GM19239 (cell line): Measurements from ENCODE around the gene PMM1.
"Not testable (repeated sequence)": the region's sequence is repeated elsewhere in the genome, so short reads cannot be mapped to it uniquely, and the experiment has no call there.

Experiments used
- DNase-seq: peaks from one replicate; pipeline ENCODE4 v3.0.0; 2011; ENCODE audit warnings: low spot score; ENCODE audit not compliant: insufficient read length
- FAIRE-seq: peaks from 2 replicates; lab custom pipeline; 2011; peaks lifted over from hg19 to GRCh38; lab: Jason Lieb, UNC

The PMM1 gene

DNA sequence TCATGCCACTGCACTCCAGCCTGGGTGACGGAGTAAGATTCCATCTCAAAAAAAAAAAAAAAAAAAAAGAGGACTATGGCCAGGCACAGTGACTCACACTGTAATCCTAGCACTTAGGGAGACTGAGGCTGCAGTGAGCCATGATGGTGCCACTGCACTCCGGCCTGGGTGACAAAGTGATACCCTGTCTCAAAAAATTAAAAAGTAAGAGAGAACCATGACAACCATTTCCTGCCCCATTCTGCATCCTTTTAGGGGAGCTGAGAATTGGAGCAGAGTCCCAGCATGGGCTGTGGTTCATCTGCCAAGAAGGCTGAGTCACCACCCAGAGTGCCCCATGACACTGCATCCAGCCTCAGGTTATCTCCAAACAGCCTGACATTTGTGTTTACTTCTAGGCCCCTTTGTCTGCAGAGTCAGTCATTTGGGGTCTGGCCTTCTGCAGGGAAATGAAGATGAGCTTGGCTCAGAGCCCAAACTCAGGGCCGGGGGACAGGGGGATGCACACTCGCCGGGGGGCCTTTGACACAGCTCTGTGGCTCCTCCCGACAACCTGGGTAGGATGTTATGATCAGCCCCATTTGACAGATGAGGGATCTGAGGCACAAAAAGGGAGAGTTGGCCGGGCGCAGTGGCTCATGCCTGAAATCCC, 24.1 kb downstream of the PMM1 start:
- DNase-seq (no peak), FAIRE-seq (no peak)

DNA sequence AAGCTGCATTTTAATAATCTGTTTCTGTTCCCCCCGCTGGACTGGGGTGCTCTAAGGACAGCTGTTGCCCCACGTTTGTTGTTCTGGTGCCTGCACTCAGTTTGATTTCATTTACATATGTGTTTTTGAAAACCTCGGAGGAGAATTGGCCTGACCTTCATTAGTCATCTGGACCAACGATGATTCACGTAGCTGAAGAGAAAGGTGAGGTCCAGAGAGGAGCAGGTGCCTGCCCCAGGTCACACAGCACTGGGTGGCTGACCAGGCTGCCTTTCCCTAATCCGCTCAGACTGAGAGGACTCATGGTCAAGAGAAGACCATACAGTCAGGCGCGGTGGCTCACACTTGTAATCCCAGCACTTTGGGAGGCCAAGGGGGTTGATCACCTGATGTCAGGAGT, 25.1 kb downstream of the PMM1 start:
- DNase-seq (no peak), FAIRE-seq (no peak)

DNA sequence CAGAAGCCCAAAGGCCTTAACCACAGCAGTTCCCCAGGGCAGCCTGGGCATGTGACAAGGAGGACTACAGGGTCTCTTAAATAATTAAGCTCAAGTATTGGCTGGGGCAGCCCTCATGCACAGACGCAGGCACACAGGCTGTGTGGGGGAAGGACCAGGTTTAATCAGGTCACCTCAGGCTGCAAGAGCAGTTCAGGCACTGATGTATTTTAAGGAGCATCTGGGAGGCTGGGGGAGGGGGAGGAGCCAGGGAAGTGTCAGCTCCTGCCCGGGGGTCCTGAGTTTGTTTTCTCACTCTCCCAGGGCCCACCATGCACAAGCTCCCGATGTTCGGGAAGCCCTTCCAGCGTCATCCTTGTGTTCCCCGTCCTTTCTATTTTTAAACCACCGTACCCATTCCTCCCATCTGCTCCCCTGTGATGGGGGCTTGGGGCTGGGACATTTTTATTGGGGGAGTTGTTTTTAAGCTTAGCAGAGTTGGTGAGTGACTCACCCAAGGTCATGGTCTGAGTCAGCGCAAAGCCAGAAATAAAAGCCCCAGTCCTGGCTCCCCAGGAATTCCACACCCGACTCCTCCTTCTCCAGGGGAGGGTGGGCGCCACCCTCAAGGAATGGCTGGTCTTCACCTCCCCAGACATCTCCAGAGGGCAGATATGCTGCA, 26.5 kb downstream of the PMM1 start:
- DNase-seq, result no peak
- no peak for FAIRE-seq

DNA sequence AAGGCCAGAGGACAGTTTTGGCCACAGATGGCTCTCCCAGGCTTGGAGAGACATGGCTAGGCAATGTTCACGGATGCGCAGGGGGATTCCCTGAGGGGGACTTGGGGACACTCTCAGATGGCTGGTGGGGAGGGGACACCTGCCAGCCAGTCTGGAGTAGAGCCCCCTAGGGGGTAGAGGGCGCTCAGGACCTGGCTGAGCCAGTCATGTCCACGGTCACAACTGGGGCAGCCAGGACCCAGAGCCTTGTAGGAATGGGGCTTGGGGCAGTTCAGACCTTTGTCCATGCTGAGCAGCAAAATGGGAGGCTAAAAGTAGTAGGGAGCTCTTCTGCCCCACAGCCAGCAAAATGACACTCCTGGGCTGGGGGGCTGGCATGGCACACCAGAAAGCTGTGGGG, 27.2 kb downstream of the PMM1 start:
- no peak for FAIRE-seq
- DNase-seq, result no peak

DNA sequence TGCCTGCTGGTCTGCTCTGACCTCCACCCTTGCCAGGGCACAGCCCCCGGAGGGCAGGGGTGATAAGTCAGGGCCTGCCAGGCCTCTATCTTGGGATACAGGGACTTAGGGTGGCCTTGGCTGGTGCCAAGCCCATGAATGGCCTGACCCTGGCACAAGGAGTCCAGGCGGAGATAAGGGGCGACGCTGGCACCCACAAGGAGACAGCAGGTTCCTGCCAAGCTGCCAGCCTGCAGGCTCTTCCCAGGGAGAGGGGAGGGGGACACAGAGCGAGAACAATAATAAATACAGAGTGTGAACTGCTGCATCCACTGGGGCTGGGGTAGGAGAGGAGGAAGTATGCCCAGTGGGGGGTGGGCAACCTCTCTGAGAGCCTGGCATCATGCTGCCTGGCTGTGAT, 27.9 kb downstream of the PMM1 start:
- DNase-seq (no peak), FAIRE-seq (no peak)

DNA sequence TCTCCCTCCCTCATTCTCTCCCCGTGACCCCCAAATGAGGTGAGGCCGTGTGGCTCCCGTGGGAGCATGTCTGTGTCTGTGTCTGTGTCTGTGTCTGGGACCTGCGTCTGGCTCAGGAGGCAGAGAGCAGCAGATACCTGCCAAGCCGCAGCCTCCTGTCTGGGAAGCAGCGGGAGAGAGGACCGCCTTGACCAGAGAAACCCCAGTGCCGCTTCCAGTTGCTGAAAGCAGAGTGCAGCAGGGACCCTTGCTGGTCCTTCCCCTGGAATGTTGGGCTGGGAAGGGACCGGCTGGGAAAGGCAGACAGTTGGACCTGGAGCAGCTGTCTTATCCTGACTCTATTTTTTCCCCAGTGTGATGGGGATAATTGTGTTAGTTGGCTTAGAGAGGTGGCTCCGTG, 28.3 kb downstream of the PMM1 start:
- FAIRE-seq (no peak), DNase-seq (no peak)

DNA sequence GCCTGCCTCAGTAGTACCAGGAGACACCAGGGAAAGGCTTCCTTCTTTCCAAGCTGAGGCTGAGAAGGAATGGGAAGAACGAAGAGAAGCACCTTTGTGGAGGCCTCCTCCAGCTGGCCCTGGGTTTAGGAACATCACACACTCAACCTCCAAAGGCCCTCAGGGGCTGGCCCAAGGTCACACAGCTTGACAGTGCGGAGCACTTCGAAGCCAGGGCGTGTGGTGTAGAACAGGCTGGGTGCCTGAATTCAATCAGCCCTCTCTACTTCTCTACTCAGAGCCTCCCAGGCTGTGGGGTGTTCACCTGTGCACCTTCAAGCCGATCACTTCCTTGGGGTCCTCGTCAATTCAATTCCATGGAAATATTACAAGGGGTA, 29.6 kb downstream of the PMM1 start:
- FAIRE-seq (no peak), DNase-seq (no peak)

DNA sequence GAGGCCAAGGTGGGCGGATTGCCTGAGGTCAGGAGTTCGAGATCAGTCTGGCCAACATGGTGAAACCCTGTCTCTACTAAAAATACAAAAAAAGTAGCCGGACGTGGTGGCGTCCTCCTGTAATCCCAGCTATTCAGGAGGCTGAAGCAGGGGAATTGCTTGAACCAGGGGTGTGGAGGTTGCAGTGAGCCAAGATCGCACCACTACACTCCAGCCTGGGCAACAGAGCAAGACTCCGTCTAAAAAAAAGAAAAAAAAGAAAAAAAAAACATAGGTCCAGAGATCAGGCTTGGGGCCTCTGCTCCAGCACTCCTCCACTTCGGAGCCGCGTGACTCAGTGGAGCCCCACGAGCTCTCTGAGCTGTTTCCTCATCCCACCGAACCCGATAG, 31.4 kb downstream of the PMM1 start:
- not testable (repeated sequence) for FAIRE-seq, DNase-seq

DNA sequence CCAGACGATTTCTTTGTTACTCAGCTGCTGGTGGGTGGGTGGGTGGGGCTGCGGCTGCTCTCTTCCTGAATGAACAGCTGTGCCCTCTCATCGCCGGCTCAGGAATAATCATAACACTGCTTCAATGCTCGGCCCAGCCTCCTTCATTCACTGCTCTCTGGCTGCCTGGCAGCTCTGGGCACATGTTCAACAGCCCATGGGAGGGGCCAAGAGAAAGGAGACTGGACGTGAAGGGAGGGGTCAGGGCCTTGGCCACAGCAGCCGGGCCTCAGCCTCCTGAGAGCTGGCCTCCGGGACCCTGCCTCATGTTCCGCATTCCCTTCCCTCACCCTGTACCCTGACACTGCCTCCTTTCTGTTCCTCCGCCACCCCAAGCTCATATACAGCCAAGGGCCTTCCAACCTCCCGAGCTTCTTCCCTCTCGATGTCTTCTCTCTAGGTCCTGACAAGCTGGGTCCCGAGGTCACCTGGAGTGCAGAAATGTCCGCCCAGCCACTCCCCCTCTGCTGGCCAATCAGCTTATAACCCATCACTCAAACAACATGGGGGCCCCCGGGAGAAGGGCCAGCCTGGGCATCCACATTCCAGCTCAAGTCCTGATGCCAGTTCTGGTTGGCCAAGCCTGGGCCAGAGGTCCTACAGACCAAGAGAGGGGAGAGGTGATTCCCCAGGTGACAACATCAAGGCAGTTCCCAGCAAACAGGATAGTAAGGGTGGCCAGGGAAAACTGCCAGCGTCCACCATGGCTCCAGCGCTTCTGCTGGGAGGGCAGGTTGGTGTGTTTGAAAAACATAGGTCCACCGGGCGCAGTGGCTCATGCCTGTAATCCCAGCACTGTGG, 32.0 kb downstream of the PMM1 start:
- no peak for DNase-seq
- FAIRE-seq, result no peak

DNA sequence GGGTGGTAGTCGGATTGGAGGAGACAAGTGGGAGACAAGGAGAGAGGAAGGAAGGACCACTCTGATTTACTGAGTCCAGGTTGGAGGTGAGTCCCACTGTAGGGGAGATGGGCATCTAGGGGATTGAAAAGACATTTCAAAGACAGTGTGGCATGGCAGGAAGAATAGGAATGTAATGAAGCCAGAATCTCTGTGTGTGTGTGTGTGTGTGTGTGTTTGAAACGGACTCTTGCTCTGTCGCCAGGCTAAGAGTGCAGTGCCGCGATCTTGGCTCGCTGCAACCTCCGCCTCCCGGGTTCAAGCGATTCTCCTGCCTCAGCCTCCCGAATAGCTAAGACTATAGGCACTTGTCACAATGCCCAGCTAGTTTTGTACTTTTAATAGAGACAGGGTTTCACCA, 33.1 kb downstream of the PMM1 start:
- DNase-seq (no peak), FAIRE-seq (no peak)

DNA sequence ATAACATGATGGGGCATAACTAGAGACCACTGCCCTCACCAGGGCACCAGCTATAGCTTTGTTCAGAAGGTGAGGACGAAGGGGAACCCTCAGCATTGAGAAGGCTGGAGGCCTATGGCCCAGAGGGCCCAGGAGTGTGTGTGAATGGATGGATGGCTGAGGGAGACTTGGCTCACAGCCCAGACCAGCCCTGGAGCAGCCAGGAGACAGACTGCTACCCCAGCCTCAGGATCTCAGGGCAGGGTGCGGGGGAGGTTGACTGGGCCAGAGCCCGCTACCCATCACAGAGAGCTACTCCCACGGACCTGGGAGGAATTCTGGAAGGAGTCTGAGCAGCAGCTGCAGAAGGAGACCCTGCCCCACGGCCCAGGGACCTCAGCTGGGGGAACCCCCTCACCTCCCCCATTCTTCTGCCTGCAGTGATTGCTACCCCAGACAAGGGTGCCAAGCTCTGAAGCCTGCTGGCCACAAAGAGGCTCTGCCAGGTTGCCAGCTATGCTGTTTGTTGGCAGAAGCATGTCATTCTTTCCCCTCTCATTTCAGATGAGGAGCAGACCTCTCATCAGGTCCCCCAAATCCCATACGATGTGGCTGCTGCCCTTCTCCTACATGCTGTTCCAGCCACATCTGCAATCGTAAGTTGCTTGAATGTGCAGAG, 34.2 kb downstream of the PMM1 start:
- no peak for FAIRE-seq
- no peak for DNase-seq

DNA sequence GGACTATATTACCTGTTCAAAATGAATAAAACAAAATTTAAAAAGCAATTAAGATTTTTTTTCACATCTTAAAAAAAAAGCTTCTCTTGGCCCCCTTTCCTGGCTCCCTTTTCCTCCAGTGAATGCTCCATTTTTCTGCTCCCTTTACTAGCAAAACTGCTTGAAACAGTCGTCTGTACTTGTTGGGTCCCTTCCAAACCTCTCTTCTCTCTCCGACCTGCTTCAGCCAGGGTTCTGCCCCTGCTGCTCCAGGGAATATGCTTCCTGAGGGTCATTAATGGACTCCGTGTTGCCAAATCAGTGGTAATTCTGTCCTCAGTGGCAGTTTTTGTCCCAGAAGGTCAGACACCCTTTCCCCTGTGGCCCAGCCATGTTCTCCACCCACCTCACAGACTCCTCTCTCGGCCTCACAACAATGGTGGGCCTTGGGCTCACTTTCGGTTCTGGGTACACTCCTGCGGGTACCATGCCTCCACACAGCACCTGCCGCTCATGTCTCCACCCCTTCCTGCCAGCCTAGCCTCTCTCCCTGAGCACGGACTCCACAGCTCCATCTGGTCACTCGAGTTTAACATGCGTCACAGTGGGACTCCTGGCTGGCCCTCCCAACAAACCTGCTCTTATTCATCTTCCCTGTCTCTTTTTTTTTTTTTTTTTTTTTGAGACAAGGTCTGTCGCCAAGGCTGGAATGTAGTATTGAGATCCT, 37.6 kb downstream of the PMM1 start:
- no peak for FAIRE-seq
- DNase-seq, result no peak

DNA sequence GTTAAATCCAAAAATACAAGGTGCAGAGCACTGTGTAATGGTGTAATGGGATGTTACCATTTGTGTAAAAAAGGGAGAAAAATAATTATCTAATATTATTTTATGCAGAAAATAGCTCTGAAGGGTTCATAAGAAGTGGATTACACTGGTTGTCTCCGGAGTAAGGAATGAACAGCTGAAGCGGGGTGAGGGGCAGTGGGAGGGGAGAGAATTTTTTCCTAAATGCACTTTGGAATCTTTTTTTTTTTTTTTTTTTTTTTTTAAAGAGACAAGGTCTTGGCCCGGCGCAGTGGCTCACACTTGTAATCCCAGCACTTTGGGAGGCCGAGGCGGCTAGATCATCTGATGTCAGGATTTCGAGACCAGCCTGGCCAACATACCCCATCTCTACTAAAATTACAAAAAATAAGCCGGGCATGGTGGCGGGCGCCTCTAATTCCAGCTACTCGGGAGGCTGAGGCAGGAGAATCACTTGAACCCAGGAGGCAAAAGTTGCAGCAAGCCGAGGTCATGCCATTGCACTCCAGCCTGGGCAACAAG, 38.6 kb downstream of the PMM1 start:
- DNase-seq, result no peak
- no peak for FAIRE-seq

DNA sequence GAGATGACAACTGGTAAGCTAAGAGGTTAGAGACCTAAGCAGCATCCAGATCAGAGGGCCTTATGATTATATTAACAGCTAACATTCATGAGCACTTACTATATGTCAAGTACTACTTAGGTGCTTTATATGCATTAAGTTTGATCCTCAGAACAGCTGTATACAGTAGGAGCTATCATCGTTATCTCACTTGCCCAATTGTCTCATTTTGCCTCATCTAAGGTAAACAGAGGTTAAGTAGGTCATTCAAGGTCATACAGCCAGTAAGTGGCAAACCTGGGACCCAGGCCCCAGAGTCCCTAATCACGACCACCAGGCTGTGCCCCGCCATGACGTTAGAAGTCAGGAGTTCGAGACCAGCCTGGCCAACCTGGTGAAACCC, 40.8 kb downstream of the PMM1 start:
- DNase-seq, result no peak
- FAIRE-seq, result no peak

DNA sequence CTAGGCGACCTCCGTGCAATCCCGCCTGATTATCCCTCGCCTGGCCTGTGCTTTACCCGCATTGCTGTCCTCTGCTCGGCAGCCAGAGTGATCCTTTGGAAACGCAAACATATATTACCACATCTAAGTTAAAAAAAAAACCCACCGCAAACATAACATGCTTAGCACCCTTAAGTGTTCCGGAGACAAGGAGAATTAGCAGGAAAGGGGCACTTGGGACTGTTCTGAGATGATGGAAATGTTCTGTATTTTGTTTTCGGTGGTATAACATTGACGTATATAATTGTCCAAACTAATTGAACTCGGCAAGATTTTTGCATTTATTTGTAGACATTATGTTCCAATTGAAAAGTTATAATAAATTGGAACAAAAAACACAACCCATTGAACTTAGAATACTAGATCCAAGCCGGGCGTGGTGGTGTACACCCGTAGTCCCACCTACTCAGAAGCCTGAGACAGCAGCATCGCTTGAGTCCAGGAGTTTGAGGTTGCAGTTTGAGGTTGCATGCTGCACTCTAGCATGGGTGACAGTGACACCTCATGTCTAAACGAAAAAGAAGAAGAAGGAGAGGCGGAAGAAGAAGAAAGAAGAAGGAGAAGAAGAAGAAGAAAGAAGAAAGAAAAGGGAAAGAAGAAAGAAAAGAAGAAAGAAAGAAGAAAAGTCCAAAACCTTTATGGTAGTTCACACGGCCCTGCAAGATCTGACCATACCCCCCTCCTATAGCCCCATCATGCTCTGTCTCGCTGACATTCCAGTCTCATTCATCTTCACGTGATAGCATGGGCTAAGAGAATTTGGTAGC, 44.8 kb downstream of the PMM1 start:
- DNase-seq (no peak), FAIRE-seq (peak; percentile 11)

DNA sequence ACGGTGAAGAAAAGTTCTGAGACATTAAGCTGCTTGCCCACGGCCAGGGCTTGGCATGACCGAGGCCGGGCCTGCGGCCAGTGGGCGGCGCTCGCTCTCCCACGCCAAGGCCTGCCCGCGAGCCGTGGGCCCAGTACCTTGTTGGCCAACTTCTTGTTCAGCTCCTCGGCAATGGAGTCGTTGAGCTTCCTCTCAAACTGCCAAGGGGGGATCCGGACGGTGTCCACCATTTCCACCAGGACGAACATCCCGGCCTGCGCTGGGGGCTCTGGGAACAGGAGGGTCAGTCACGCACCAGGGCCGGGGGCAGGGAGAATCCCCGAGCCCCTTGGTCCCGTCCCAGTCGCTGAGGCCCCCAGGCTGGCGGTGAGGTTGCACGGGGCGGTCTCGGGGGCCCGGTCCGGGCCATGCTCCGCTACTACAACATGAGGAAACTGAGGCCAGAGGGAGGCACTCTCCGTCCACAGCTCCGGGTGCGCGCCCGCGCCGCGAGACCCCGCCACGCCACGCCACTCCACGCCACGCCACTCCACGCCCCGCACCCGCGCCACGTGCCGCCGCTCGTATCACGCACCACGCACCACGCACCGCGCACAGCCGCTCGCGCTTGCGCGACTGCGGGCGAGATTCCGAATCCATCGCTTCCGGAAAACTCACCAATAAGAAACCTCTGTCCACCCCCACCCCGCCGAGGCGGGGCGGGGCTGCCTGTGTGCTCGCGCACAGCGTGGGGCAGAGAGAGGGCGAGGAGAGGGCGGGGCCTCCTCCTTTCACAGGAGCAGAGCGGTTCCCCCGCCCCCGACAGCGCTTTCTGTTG, 45.6 kb downstream of the PMM1 start, which contains the start of gene POLR3H:
TSS of gene POLR3H (minus strand) at position 617 of the 817 bp plus-strand sequence. CDS start at position 248, 369 bp downstream.
- peak; percentile 94 for FAIRE-seq
- peak; percentile 95 for DNase-seq

DNA sequence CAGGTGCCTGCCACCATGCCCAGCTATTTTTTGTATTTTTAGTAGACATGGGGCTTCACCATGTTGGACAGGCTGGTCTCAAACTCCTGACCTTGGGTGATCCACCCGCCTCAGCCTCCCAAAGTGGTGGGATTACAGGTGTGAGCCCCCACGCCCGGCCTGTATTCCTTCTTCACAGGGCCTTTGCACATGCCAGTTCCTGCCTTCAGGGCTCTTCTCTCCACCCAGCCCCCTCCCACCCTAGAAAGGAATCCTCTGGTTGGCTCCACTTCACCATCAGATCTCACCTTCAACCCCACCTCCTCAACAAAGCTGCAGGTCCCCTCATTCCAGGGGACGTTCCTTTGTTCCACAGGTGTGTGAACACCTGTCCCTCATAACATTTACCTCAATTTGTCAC, 47.4 kb downstream of the PMM1 start:
- DNase-seq (no peak), FAIRE-seq (no peak)

DNA sequence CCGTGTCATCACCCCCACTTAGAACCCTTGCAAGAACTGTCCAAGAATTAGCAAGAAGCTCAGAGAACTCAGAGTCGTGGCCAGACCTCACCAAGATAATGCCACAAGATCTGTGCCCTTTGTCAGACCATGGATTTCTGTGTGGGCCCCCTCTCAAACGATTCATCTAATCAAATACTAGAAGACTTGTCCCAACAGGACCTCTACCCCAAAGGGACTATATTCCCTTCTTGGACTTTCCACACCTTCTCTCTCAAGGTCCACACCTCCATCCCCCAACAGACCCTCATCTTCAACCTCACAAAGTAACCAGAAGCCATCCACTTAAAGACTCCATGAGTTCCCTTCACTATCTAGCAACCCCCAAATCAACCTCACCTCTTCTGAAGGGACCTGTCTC, 48.2 kb downstream of the PMM1 start:
- DNase-seq (no peak), FAIRE-seq (no peak)
